ENCODE data around the gene RFFL. TPM values are rescaled to one million over a fixed set of nuclear protein-coding genes. Genes with fewer than 3 reads are reported as not detected.

Gene RFFL
- total and polyA plus RNA-seq, 2 donors (not counting 1 experiment from before 2014, with no cell fraction given) = 13.6 to 36.9 TPM

- Histone ChIP-seq H4K20me1 (ENCODE audit: control insufficient read depth, insufficient read depth, low read length, poor library complexity, severe bottlenecking) (no peaks in the 10 kb centered on the region), H3K4me1 (ENCODE audit: control insufficient read depth in 2 of 2, insufficient read depth in 2 of 2, low read length in 2 of 2) (no peaks in the 10 kb centered on the region), H3K4me3 (ENCODE audit: control extremely low read depth in 1 of 5, extremely low read depth in 1 of 5, insufficient read depth in 1 of 5, low read depth in 2 of 5, low read length in 4 of 5) (no peak overlapping the region), H3K27ac (ENCODE audit: low read length in 2 of 2) (no peak overlapping the region), H3K4me2 (replicated peaks; ENCODE audit: low read depth, low read length, poor library complexity, severe bottlenecking) (no peak overlapping the region), H3K27me3 (replicated peaks in 1 of 4; ENCODE audit: control extremely low read depth in 1 of 4, control insufficient read depth in 3 of 4, insufficient read depth in 4 of 4, low read length in 3 of 4) (no peaks in the 10 kb centered on the region), H3K79me2 (ENCODE audit: control insufficient read depth, insufficient read depth, low read length) (peaks cover 4% of the 10 kb centered on the region), H3K36me3 (replicated peaks in 1 of 2; ENCODE audit: control extremely low read depth in 1 of 2, control insufficient read depth in 1 of 2, extremely low read depth in 1 of 2, insufficient read depth in 2 of 2, low read length in 1 of 2) (peaks cover 0 to 70% of the 10 kb centered on the region in 2 experiments), H3K9ac (ENCODE audit: low read length) (no peak overlapping the region), H2AFZ (ENCODE audit: insufficient read depth, low read depth, low read length, poor library complexity, severe bottlenecking) (no peak overlapping the region), H3K9me3 (ENCODE audit: control extremely low read depth in 1 of 3, control insufficient read depth in 2 of 3, insufficient read depth in 1 of 3, low read length in 2 of 3) (no peaks in the 10 kb centered on the region)
- H3K4me3 Mint-ChIP-seq = no peak overlapping the region
- TF ChIP-seq EZH2 (IDR thresholded peaks at IDR 0.05; ENCODE audit: borderline replicate concordance, insufficient read depth, low read depth, low read length, poor library complexity, severe bottlenecking) (no peak), CTCF (IDR thresholded peaks at IDR 0.05) (no peak)
- H3K27me3 Mint-ChIP-seq = no peaks in the 10 kb centered on the region
- ChIA-PET CTCF (interaction anchor here (1.1 to 2.0 kb wide), 5 partner anchors 8 to 127 kb away, joined by 3 to 9 read pairs (median 5); partner anchors contain the start of gene LIG3), POLR2A (no interaction called here)
- DNase-seq = no peak
- intact Hi-C loops (cut with micrococcal nuclease) = no loop called here
- H3K27ac Mint-ChIP-seq = no peak overlapping the region
- WGBS (ENCODE audit: insufficient coverage) = 100% methylated on average over 2 of the region's 3 CpGs
- ATAC-seq (ENCODE audit: low read depth) = no peak
- H3K4me1 Mint-ChIP-seq = no peaks in the 10 kb centered on the region
- H3K9me3 Mint-ChIP-seq (ENCODE audit: insufficient read depth) = no peaks in the 10 kb centered on the region
Observed at GRCh38 chr17:34991606-34992005, 71.9 kb downstream of the RFFL start.

GRCh38 chr17:34990921-34991365 lies 72.6 kb downstream of the RFFL start:
- ATAC-seq (ENCODE audit: low read depth) (no peak), DNase-seq (no peak)
- H3K27me3 ChIP-seq (replicated peaks in 1 of 4; ENCODE audit: control extremely low read depth in 1 of 4, control insufficient read depth in 3 of 4, insufficient read depth in 4 of 4, low read length in 3 of 4) = no peaks in the 10 kb centered on the region
- H4K20me1 ChIP-seq (ENCODE audit: control insufficient read depth, insufficient read depth, low read length, poor library complexity, severe bottlenecking) = no peaks in the 10 kb centered on the region
- no peak overlapping the region for H3K9ac ChIP-seq (ENCODE audit: low read length)
- H3K79me2 ChIP-seq (ENCODE audit: control insufficient read depth, insufficient read depth, low read length) = peaks cover 8% of the 10 kb centered on the region
- H3K4me2 ChIP-seq (replicated peaks; ENCODE audit: low read depth, low read length, poor library complexity, severe bottlenecking) = no peak overlapping the region
- ChIA-PET CTCF (interaction anchor here (0.7 to 2.0 kb wide), 6 partner anchors 9 to 571 kb away, joined by 3 to 9 read pairs (median 4); partner anchors contain the start of gene LIG3), POLR2A (no interaction called here)
- no peak overlapping the region for H2AFZ ChIP-seq (ENCODE audit: insufficient read depth, low read depth, low read length, poor library complexity, severe bottlenecking)
- no peaks in the 10 kb centered on the region for H3K9me3 ChIP-seq (ENCODE audit: control extremely low read depth in 1 of 3, control insufficient read depth in 2 of 3, insufficient read depth in 1 of 3, low read length in 2 of 3)
- Mint-ChIP-seq H3K4me3 (no peak overlapping the region), H3K27ac (no peak overlapping the region), H3K9me3 (ENCODE audit: insufficient read depth) (no peaks in the 10 kb centered on the region), H3K4me1 (no peaks in the 10 kb centered on the region), H3K27me3 (no peaks in the 10 kb centered on the region)
- H3K36me3 ChIP-seq (replicated peaks in 1 of 2; ENCODE audit: control extremely low read depth in 1 of 2, control insufficient read depth in 1 of 2, extremely low read depth in 1 of 2, insufficient read depth in 2 of 2, low read length in 1 of 2) = peaks cover 0 to 71% of the 10 kb centered on the region in 2 experiments
- no peak overlapping the region for H3K27ac ChIP-seq (ENCODE audit: low read length in 2 of 2)
- H3K4me1 ChIP-seq (ENCODE audit: control insufficient read depth in 2 of 2, insufficient read depth in 2 of 2, low read length in 2 of 2) = no peaks in the 10 kb centered on the region
- TF ChIP-seq CTCF (IDR thresholded peaks at IDR 0.05) (no peak), EZH2 (IDR thresholded peaks at IDR 0.05; ENCODE audit: borderline replicate concordance, insufficient read depth, low read depth, low read length, poor library complexity, severe bottlenecking) (no peak)
- intact Hi-C loops (cut with micrococcal nuclease) = no loop called here
- no peak overlapping the region for H3K4me3 ChIP-seq (ENCODE audit: control extremely low read depth in 1 of 5, extremely low read depth in 1 of 5, insufficient read depth in 1 of 5, low read depth in 2 of 5, low read length in 4 of 5)
- WGBS (ENCODE audit: insufficient coverage) = 79% methylated on average over 6 of the region's 6 CpGs

All from B cell (primary cell).